C1 segment of cervical spinal cord (tissue), 14 donors: ENCODE measurements around the gene DYRK4.

Source experiments
- DNase-seq, 14 donors: peaks; one replicate each; lab custom pipeline; 2025; lab: John Stamatoyannopoulos, UW

The DYRK4 gene

DNA sequence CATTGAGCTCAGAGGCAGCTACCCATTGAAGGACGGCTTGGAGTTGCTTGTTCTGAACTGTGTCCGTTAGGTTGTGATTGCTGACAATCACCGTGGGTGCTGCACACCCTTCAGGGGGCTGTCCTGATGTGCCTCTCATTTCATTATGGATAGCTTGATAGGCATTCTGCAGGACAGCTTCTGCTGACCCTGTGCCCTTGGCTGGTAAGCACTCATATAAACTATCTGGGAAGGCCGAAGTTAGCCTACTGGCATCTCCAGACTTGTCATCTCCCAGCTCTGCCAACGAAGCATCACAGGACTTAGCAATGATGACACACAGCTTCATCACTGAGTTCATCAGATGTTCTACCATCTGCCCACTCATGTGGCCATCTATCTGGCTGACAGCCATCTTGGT lies 64.5 kb downstream of the DYRK4 start:
- DNase-seq: no peak

DNA sequence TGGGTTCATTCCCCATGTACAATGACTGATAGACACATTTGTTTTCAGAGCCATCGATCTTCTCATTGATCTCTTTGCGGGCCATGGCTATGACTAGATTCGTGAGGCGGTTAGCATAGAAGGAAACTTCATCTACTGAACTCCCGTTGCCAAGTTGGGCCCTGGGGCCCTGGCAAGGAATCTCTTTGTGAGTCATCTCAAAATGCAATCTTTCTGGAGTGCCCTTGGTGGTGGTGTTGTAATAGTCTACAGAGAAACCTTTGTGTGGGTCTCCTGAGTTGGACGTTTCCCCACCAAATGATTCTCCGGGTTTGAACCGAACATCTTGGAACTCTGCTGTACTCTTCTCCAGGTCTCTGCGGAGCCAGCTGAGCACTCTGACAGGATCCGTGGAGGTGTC lies 66.4 kb downstream of the DYRK4 start:
- DNase-seq: no peak

DNA sequence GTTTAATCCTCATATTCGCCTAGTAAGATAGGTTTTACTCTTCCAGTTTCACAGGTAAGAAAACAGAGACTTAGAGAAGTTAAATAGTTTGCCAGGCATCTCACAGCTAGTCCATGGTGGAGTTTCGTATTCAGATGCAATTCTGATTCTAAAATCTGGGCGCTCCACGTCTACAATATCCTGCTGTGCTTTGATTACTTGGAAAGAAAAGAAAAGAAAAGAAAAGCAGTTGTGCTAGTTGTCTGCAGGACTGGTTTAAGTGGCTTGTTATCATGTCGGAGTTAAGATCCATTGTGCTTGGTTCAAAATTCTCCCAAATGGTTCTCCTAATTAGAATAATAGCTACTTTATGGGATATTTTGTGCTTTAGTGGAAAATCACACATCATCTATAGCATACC lies 68.3 kb downstream of the DYRK4 start:
- DNase-seq: no peak

DNA sequence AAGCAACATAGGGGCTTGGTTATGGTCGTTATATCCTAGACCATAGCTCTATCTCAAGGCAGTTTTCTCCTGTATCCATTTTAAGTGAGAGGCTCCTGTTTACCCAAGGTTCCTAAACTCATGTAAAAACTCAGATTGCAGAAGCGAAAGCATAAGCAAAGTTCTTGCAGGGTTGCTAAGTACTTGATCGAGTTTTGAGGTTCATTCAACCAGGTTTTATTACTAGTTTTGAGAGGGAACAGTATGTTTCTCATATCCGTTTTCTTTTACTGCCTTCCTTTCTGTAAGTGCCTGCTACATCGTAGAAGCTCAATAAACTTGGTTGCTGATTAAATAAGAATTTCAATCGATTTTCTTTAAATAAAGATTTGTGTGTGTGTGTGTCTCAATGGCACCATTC lies 81.7 kb downstream of the DYRK4 start:
- DNase-seq: no peak

DNA sequence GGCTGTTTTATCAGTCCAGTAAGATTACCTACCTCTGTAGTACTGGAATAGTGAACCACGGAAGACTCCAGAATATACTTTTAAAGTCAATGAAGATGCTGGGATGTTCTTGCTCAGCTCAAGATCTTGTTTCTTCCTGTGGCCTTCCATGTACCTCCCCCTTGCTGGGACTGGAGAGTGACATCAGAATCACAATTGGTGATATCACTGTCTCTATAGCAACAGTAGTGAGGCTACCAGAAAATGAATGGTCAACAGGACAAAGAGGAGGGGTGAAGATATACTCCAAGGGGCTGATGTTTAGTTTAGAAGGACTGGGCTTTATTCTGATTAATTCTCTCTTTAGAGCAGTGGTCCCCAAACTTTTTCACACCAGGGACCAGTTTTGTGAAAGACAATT lies 83.0 kb downstream of the DYRK4 start:
- DNase-seq: no peak

DNA sequence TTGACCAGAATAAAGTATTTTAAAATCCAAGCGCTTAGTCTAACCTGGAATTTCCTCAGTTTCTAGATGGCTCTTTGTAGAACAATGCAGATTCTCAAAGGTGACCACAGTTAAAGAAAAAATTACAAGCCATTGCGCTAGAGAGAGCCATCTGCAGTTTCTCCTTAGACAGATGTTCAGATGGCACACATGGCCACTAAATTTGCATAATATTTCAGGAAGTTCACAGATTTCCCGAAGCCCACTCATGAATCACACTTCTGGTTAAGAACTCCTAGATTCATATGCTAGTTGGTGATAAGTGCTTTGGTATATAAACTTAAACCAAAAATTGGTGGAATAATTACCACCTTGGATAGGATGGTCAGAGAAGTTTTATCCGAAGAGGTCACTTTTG lies 86.1 kb downstream of the DYRK4 start:
- DNase-seq: no peak

DNA sequence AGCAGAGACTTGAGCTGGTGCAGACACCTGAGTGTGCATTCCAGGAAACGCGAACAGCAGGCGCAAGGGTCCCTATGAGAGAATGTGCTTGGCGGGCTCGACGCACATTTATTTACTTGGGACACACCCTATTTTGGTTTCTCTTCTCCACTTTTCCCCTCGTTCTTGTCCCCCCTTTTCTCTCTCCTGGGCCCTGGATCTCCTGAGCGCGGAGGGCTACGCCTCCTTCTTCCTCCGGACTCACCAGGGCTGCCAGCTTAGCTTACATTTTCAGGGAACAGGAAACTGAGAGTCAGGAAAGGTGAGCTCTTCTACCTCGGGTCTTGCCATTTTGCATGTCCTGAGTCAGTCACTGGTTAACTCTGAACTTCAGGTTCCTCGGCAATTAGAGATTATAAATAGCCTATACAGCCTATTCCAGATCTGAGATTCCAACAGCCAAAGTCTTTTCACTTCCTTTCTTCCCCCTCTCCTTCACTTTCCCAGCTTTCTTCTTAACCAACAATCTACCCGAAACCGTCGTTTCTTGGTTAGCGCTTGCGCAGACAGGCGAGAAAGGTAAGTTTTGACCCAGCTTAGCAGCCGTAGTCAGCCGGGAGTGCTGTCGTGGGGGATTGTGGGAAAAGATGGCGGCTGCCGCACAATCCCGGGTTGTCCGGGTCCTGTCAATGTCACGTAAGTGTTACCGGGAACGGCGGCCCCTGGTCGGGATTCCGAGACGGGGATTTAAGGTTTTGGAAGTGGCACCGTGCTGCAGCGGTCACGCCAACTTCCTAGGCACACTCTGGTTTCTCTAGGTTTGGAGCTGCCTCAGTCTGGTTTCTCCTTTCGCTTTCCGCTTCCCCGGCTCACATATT lies 86.7 kb downstream of the DYRK4 start, which contains the start of the genes AKAP3 and NDUFA9:
TSS of gene AKAP3 (minus strand) at position 551 of the 857 bp plus-strand sequence. CDS start 10,855 bp downstream, outside the sequence.
TSS of gene NDUFA9 (plus strand) at position 614 of the 857 bp plus-strand sequence. CDS start at position 627, 13 bp downstream.
- peak; percentile 27 to 89 (median 82) for DNase-seq

DNA sequence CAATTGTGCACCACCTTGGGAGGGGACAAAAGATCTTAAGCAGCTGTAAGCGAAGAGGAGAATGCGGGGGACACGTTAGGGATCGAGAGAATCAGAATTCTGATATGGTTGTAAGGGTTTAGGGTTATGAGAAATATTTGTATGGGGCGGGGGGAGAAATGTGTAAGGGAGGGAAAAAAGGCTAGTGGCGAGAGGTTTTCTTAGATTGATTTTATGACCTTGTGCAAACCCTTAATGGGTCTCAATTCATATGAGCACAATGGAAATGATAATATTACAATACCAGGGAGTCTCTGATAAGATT lies 87.3 kb downstream of the DYRK4 start:
- no peak for DNase-seq

DNA sequence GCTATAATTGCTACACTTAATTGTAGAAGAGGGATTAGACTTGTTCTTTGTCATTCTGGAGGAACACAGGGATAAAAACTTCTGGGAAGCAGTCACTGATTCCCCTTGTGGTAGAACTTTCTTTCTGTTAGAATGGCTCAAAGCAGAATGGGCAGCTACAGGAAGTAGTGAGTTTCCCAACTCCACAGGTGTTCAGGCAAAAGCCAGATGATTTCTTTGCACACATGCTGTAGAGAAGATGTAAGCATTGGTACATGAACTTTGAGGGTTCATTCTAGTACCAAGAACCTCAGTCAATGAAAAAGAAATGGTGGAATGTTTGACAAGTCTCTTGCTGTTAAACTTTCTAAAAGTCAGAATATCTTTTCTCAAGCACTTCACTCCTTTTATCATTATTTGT lies 91.2 kb downstream of the DYRK4 start:
- DNase-seq: no peak

DNA sequence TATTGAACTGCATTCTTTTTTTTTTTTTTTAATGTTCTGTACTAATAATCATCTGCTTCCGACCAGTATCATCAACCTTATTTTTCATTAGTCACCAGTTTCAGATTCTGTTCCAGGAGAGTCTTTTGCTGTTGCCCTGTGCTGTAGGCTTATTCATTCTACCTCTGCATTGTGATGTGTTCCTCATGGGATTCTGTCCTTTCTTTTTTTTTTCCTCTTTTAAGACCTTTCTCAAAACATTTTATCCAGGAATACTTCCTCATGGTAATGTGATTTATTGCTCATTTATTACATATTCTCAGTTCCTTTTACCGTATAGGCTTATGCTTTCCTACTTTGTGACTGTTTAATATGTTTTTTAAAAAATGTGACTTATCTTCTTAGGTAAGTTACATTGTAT lies 91.7 kb downstream of the DYRK4 start:
- DNase-seq: no peak
